AG04450 (cell line): ENCODE measurements around the gene PLK5. TPM values are rescaled to one million over a fixed set of nuclear protein-coding genes. Genes with fewer than 3 reads are reported as not detected.

Experiments used
- CTCF ChIA-PET: fragments of 300-600, 350-600 bp; formaldehyde crosslinking; extraction: SDS; loops from one replicate; lab custom pipeline; 2022; ENCODE audit warnings: antibody characterized with exemption, inconsistent platforms; lab: Charles Lee
- POLR2A ChIA-PET: fragments of 350-600 bp; formaldehyde crosslinking; extraction: SDS; loops from one replicate; lab custom pipeline; 2021; ENCODE audit warnings: antibody characterized with exemption, inconsistent platforms; lab: Yijun Ruan, JAX
- DNase-seq: peaks from one replicate; pipeline ENCODE4 v3.0.0-alpha.2; 2011; ENCODE audit warnings: low read depth, low spot score
- H3K27ac ChIP-seq: one replicate; pipeline ENCODE4 v1.5.1; 2012; ENCODE audit warnings: low read depth, low read length, control low read depth
- H3K27me3 ChIP-seq: one replicate; pipeline ENCODE4 v1.6.0; 2012; ENCODE audit warnings: low read length; ENCODE audit not compliant: control insufficient read depth, insufficient read depth
- H3K4me3 ChIP-seq: 2 replicates; pipeline ENCODE4 v1.5.1; 2011; ENCODE audit warnings: mild to moderate bottlenecking, low read depth, low read length, control low read depth
- H3K9me3 ChIP-seq: 2 replicates; pipeline ENCODE4 v1.5.1; 2012; ENCODE audit warnings: low read length; ENCODE audit not compliant: control insufficient read depth, insufficient read depth
- CTCF ChIP-seq: IDR thresholded peaks from 2 replicates; pipeline ENCODE4 v1.5.1; 2011; ENCODE audit warnings: low read depth, low read length, control low read depth, inconsistent platforms
- polyA plus RNA-seq: library from polyadenylated mRNA; depleted of rRNA; stranded (reverse); fragments of >200 nt; gene quantifications from 2 replicates; pipeline ENCODE4 v1.2.3, GENCODE V29; 2011

Gene PLK5
- polyA plus RNA-seq, 1 experiment = not detected

- no peak for TF ChIP-seq CTCF
- no peak overlapping the region for H3K4me3 ChIP-seq
- no peak for DNase-seq
- peaks cover 2% of the 10 kb centered on the region; the same call in 1 of the 2 replicates for H3K9me3 ChIP-seq
- ChIA-PET CTCF (no interaction called here), POLR2A (interaction anchor here (1.6 kb wide), 1 partner anchor 15 kb away, joined by 4 read pairs; no protein-coding TSS in a partner anchor)
- no peak overlapping the region for H3K27ac ChIP-seq
- H3K27me3 ChIP-seq = no peaks in the 10 kb centered on the region
Observed at GRCh38 chr19:1575323-1576241, 51.7 kb downstream of the PLK5 start.

GRCh38 chr19:1576242-1577089 is 52.6 kb downstream of the PLK5 start:
- no peak overlapping the region for H3K4me3 ChIP-seq
- ChIA-PET POLR2A (interaction anchor here (1.6 kb wide), 1 partner anchor 14 kb away, joined by 4 read pairs; no protein-coding TSS in a partner anchor), CTCF (interaction anchor here (0.5 kb wide), 1 partner anchor 30 kb away, joined by 3 read pairs; no protein-coding TSS in a partner anchor)
- no peaks in the 10 kb centered on the region; the same call in 1 of the 2 replicates for H3K9me3 ChIP-seq
- TF ChIP-seq CTCF = no peak
- no peaks in the 10 kb centered on the region for H3K27me3 ChIP-seq
- no peak overlapping the region for H3K27ac ChIP-seq
- no peak for DNase-seq

GRCh38 chr19:1577090-1577928 is 53.4 kb downstream of the PLK5 start:
- ChIA-PET CTCF (no interaction called here), POLR2A (interaction anchor here (1.6 kb wide), 1 partner anchor 13 kb away, joined by 4 read pairs; no protein-coding TSS in a partner anchor)
- TF ChIP-seq CTCF = no peak
- H3K27me3 ChIP-seq = no peaks in the 10 kb centered on the region
- H3K4me3 ChIP-seq = no peak overlapping the region
- no peak overlapping the region for H3K27ac ChIP-seq
- no peaks in the 10 kb centered on the region; the same call in 1 of the 2 replicates for H3K9me3 ChIP-seq
- DNase-seq = no peak

- TF ChIP-seq CTCF = no peak
- Histone ChIP-seq H3K27me3 (no peaks in the 10 kb centered on the region), H3K4me3 (no peak overlapping the region), H3K27ac (no peak overlapping the region), H3K9me3 (no peaks in the 10 kb centered on the region; the same call in 1 of the 2 replicates)
- no peak for DNase-seq
- ChIA-PET POLR2A (no interaction called here), CTCF (no interaction called here)
Observed at GRCh38 chr19:1577929-1578618, 54.2 kb downstream of the PLK5 start.
